ENCODE results near the gene ZSCAN16.

Gene ZSCAN16

GRCh38 chr6:28105245-28105639 lies 19.2 kb upstream of the ZSCAN16 start:
- H3K9me3 ChIP-seq = no peaks in the 10 kb centered on the region
- no peak for TF ChIP-seq CTCF (IDR thresholded peaks at IDR 0.05)
- peaks cover 41% of the 10 kb centered on the region for H3K27me3 ChIP-seq
- no peaks in the 10 kb centered on the region for H3K36me3 ChIP-seq
- peak overlapping the region; percentile 67 to 75 for H3K4me3 ChIP-seq (ENCODE audit: low read depth in 1 of 2, low read length in 1 of 2)
- H3K4me1 ChIP-seq (ENCODE audit: control insufficient read depth in 1 of 2, insufficient read depth in 1 of 2, low read depth in 1 of 2, low read length in 1 of 2) = peaks cover 7 to 9% of the 10 kb centered on the region in 2 experiments
- H3K27ac ChIP-seq = peak overlapping the region; percentile 79

- peaks cover 7 to 9% of the 10 kb centered on the region in 2 experiments for H3K4me1 ChIP-seq (ENCODE audit: control insufficient read depth in 1 of 2, insufficient read depth in 1 of 2, low read depth in 1 of 2, low read length in 1 of 2)
- H3K36me3 ChIP-seq = no peaks in the 10 kb centered on the region
- H3K9me3 ChIP-seq = no peaks in the 10 kb centered on the region
- no peak overlapping the region for H3K4me3 ChIP-seq (ENCODE audit: low read depth in 1 of 2, low read length in 1 of 2)
- peaks cover 39% of the 10 kb centered on the region for H3K27me3 ChIP-seq
- H3K27ac ChIP-seq = no peak overlapping the region
- no peak for TF ChIP-seq CTCF (IDR thresholded peaks at IDR 0.05)
Measured at GRCh38 chr6:28107506-28107905, 16.9 kb upstream of the ZSCAN16 start.

- no peaks in the 10 kb centered on the region for H3K9me3 ChIP-seq
- no peak overlapping the region for H3K27ac ChIP-seq
- no peak overlapping the region for H3K4me3 ChIP-seq (ENCODE audit: low read depth in 1 of 2, low read length in 1 of 2)
- no peak for TF ChIP-seq CTCF (IDR thresholded peaks at IDR 0.05)
- peaks cover 21% of the 10 kb centered on the region for H3K36me3 ChIP-seq
- H3K4me1 ChIP-seq (ENCODE audit: control insufficient read depth in 1 of 2, insufficient read depth in 1 of 2, low read depth in 1 of 2, low read length in 1 of 2) = no peaks in the 10 kb centered on the region
- H3K27me3 ChIP-seq = peaks cover 32% of the 10 kb centered on the region
Measured at GRCh38 chr6:28111964-28112363, 12.4 kb upstream of the ZSCAN16 start.

GRCh38 chr6:28115799-28116198 lies 8.6 kb upstream of the ZSCAN16 start:
- Histone ChIP-seq H3K27me3 (peaks cover 12% of the 10 kb centered on the region), H3K27ac (no peak overlapping the region), H3K4me3 (ENCODE audit: low read depth in 1 of 2, low read length in 1 of 2) (no peak overlapping the region), H3K36me3 (peaks cover 39% of the 10 kb centered on the region), H3K9me3 (no peaks in the 10 kb centered on the region), H3K4me1 (ENCODE audit: control insufficient read depth in 1 of 2, insufficient read depth in 1 of 2, low read depth in 1 of 2, low read length in 1 of 2) (no peaks in the 10 kb centered on the region)
- no peak for TF ChIP-seq CTCF (IDR thresholded peaks at IDR 0.05)

GRCh38 chr6:28117386-28118050 lies 6.9 kb upstream of the ZSCAN16 start:
- H3K4me3 ChIP-seq (ENCODE audit: low read depth in 1 of 2, low read length in 1 of 2) = no peak overlapping the region
- TF ChIP-seq CTCF (IDR thresholded peaks at IDR 0.05) = no peak
- no peak overlapping the region for H3K27ac ChIP-seq
- H3K36me3 ChIP-seq = peaks cover 45% of the 10 kb centered on the region
- H3K4me1 ChIP-seq (ENCODE audit: control insufficient read depth in 1 of 2, insufficient read depth in 1 of 2, low read depth in 1 of 2, low read length in 1 of 2) = no peaks in the 10 kb centered on the region
- H3K27me3 ChIP-seq = no peaks in the 10 kb centered on the region
- H3K9me3 ChIP-seq = no peaks in the 10 kb centered on the region

All from neutrophil (primary cell).